HEK293T (cell line): ENCODE results near the gene MYRF.

ENCODE experiments used
- ARNT ChIP-seq: fragments of 450-650 bp; IDR thresholded peaks from 2 replicates; pipeline ENCODE4 v1.6.1; 2017; ENCODE audit warnings: mild to moderate bottlenecking
- BHLHE40 ChIP-seq: fragments of 450-650 bp; IDR thresholded peaks from 2 replicates; pipeline ENCODE4 v1.6.1; 2016; ENCODE audit warnings: mild to moderate bottlenecking, moderate library complexity, borderline replicate concordance
- FOXA1 ChIP-seq: fragments of 450-650 bp; IDR thresholded peaks from 2 replicates; pipeline ENCODE4 v1.6.1; 2016; ENCODE audit warnings: mild to moderate bottlenecking
- FOXK2 ChIP-seq: fragments of 450-650 bp; IDR thresholded peaks from 2 replicates; pipeline ENCODE4 v1.6.1; 2016; ENCODE audit warnings: mild to moderate bottlenecking
- FOXM1 ChIP-seq: fragments of 450-650 bp; IDR thresholded peaks from 2 replicates; pipeline ENCODE4 v1.6.1; 2017; ENCODE audit warnings: mild to moderate bottlenecking, borderline replicate concordance
- LEF1 ChIP-seq: fragments of 450-650 bp; IDR thresholded peaks from 2 replicates; pipeline ENCODE4 v1.6.1; 2017; ENCODE audit warnings: mild to moderate bottlenecking, borderline replicate concordance
- SP1 ChIP-seq: fragments of 450-650 bp; IDR thresholded peaks from 2 replicates; pipeline ENCODE4 v1.6.1; 2017
- SUZ12 ChIP-seq: fragments of 450-650 bp; IDR thresholded peaks from 2 replicates; pipeline ENCODE4 v1.6.1; 2016; ENCODE audit warnings: mild to moderate bottlenecking
- TARDBP ChIP-seq: fragments of 450-650 bp; IDR thresholded peaks from 2 replicates; pipeline ENCODE4 v1.6.1; 2016
- ZNF384 ChIP-seq: fragments of 450-650 bp; IDR thresholded peaks from 2 replicates; pipeline ENCODE4 v1.6.1; 2016
- TF ChIP-seq, protein P1 (sequence below): fragments of 450-650 bp; IDR thresholded peaks from 2 replicates; pipeline ENCODE4 v1.6.1; 2016

DNA sequence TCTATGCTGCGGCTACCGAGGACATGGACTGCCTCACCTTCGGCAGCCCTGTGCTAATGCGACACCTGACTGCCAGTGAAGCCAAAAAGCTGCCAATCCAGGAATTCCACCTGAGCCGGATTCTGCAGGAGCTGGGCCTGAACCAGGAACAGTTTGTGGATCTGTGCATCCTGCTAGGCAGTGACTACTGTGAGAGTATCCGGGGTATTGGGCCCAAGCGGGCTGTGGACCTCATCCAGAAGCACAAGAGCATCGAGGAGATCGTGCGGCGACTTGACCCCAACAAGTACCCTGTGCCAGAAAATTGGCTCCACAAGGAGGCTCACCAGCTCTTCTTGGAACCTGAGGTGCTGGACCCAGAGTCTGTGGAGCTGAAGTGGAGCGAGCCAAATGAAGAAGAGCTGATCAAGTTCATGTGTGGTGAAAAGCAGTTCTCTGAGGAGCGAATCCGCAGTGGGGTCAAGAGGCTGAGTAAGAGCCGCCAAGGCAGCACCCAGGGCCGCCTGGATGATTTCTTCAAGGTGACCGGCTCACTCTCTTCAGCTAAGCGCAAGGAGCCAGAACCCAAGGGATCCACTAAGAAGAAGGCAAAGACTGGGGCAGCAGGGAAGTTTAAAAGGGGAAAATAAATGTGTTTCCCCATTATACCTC lies 43.6 kb downstream of the MYRF start:
- no peak for TF ChIP-seq ZNF384
- TF ChIP-seq SUZ12 = no peak
- no peak for TF ChIP-seq SP1
- TF ChIP-seq, protein P1, sequence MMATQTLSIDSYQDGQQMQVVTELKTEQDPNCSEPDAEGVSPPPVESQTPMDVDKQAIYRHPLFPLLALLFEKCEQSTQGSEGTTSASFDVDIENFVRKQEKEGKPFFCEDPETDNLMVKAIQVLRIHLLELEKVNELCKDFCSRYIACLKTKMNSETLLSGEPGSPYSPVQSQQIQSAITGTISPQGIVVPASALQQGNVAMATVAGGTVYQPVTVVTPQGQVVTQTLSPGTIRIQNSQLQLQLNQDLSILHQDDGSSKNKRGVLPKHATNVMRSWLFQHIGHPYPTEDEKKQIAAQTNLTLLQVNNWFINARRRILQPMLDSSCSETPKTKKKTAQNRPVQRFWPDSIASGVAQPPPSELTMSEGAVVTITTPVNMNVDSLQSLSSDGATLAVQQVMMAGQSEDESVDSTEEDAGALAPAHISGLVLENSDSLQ = no peak
- TF ChIP-seq BHLHE40 = no peak
- no peak for TF ChIP-seq LEF1
- TF ChIP-seq TARDBP = no peak
- no peak for TF ChIP-seq ARNT
- TF ChIP-seq FOXM1 = no peak
- TF ChIP-seq FOXA1 = no peak
- TF ChIP-seq FOXK2 = no peak
